HepG2 (cell line): Measurements from ENCODE around the gene MST1. TPM values are rescaled to one million over a fixed set of nuclear protein-coding genes. Genes with fewer than 3 reads are reported as not detected.
A peak's percentile ranks its signal among the peaks of the same experiment; 100 is the strongest.

ENCODE experiments used
- ATAC-seq: fragments of 200-7000 bp; cut with Tn5 transposase; 3 replicates; pipeline ENCODE4 v1.9.1; 2020; ENCODE audit warnings: mild to moderate bottlenecking, moderate library complexity
- BruUV-seq: library from RNA; stranded (reverse); fragments of 400-500 nt; replicated peaks from 2 replicates; lab custom pipeline; 2021; lab: Mats Ljungman, UMichigan
- CTCF ChIA-PET: fragments of 300-600 bp; formaldehyde crosslinking; extraction: SDS; loops from one replicate; lab custom pipeline; 2021; ENCODE audit warnings: low total read pairs, inconsistent platforms, low intra/inter-chr PET ratio; lab: Yijun Ruan, JAX
- POLR2A ChIA-PET: fragments of 350-600 bp; sonication (Branson Sonifier 250); formaldehyde crosslinking; loops from one replicate; lab custom pipeline; 2020; ENCODE audit warnings: antibody characterized with exemption, inconsistent platforms; lab: Yijun Ruan, JAX
- DNase-seq: peaks from one replicate; pipeline ENCODE4 v3.0.0-alpha.2; 2015; ENCODE audit warnings: low spot score
- FAIRE-seq: peaks from 3 replicates; lab custom pipeline; 2011; peaks lifted over from hg19 to GRCh38; lab: Jason Lieb, UNC
- H2AFZ ChIP-seq: one replicate; pipeline ENCODE4 v1.6.1; 2011; ENCODE audit warnings: low read length, inconsistent platforms
- H3K27ac ChIP-seq: fragments of 300-600 bp; 3 replicates; pipeline ENCODE4 v1.8.0; 2011; ENCODE audit warnings: mixed run types, mild to moderate bottlenecking, mixed read lengths, low read length, inconsistent platforms; ENCODE audit not compliant: insufficient read depth; ENCODE audit errors: extremely low read length
- H3K27me3 ChIP-seq, 2 experiments: fragments of 200-600 bp in 1 of 2; 2 replicates in 1 of 2; 3 replicates in 1 of 2; pipeline versions ENCODE4 v1.6.0 to v1.8.0; 2011; ENCODE audit warnings: low read length in 2 of 2, mild to moderate bottlenecking in 2 of 2, moderate library complexity in 2 of 2, inconsistent platforms in 1 of 2; ENCODE audit not compliant: insufficient read depth in 2 of 2, control insufficient read depth in 1 of 2
- H3K36me3 ChIP-seq, 2 experiments: fragments of 200-600 bp in 1 of 2; replicated peaks in 1 of 2; 2 replicates in 1 of 2; 3 replicates in 1 of 2; pipeline versions ENCODE4 v1.5.1 to v1.8.0; 2011; ENCODE audit warnings: low read length in 2 of 2, inconsistent platforms in 1 of 2; ENCODE audit not compliant: insufficient read depth in 2 of 2, control insufficient read depth in 1 of 2
- H3K4me1 ChIP-seq: 2 replicates; pipeline ENCODE4 v1.5.1; 2012; ENCODE audit warnings: low read length, inconsistent platforms; ENCODE audit not compliant: insufficient read depth
- H3K4me2 ChIP-seq: 2 replicates; pipeline ENCODE4 v1.6.0; 2011; ENCODE audit warnings: low read depth, low read length, inconsistent platforms
- H3K4me3 ChIP-seq, 3 experiments: fragments of 200-600 bp in 1 of 3; sonication (generic), shearing (Covaris generic) in 1 of 3; replicated peaks in 1 of 3; 2 replicates each; pipeline ENCODE4 v1.5.1; 2011 to 2016; ENCODE audit warnings: low read length in 3 of 3, inconsistent platforms in 2 of 3, low read depth in 2 of 3, mild to moderate bottlenecking in 2 of 3, control low read depth in 1 of 3, mixed read lengths in 1 of 3; ENCODE audit not compliant: insufficient read depth in 1 of 3
- H3K79me2 ChIP-seq: one replicate; pipeline ENCODE4 v1.6.1; 2011; ENCODE audit warnings: low read length, inconsistent platforms; ENCODE audit not compliant: insufficient read depth
- H3K9ac ChIP-seq: 2 replicates; pipeline ENCODE4 v1.6.0; 2011; ENCODE audit warnings: mild to moderate bottlenecking, low read depth, low read length, inconsistent platforms; ENCODE audit not compliant: insufficient read depth
- H3K9me3 ChIP-seq: 2 replicates; pipeline ENCODE4 v1.5.1; 2012; ENCODE audit warnings: mild to moderate bottlenecking, low read length
- H4K20me1 ChIP-seq: 2 replicates; pipeline ENCODE4 v1.6.0; 2011; ENCODE audit warnings: inconsistent platforms, mild to moderate bottlenecking, low read length, moderate library complexity; ENCODE audit not compliant: insufficient read depth
- ATF7-NPFF ChIP-seq: sonication (generic); formaldehyde crosslinking; IDR thresholded peaks from 2 replicates; pipeline ENCODE4 v1.8.1; 2023; ENCODE audit warnings: mild to moderate bottlenecking, low read depth, missing genetic modification reagents, moderate library complexity
- BHLHE40 ChIP-seq: IDR thresholded peaks from 2 replicates; pipeline ENCODE4 v1.6.1; 2011; ENCODE audit warnings: low read length, improper control_type of control experiment
- CBX2 ChIP-seq, 2 experiments: fragments of 200-600 bp in 1 of 2; sonication (generic); formaldehyde crosslinking in 1 of 2; IDR thresholded peaks; 2 replicates each; pipeline versions ENCODE4 v1.7.0 to v1.8.1; 2018 to 2022; ENCODE audit warnings: low read depth in 2 of 2, low read length in 1 of 2, mild to moderate bottlenecking in 1 of 2, missing genetic modification reagents in 1 of 2
- FOSL1 ChIP-seq: sonication (generic); formaldehyde crosslinking; IDR thresholded peaks from 2 replicates; pipeline ENCODE4 v1.9.0; 2021; ENCODE audit warnings: missing genetic modification reagents, borderline replicate concordance
- FOSL2 ChIP-seq: sonication (generic); formaldehyde crosslinking; IDR thresholded peaks from 2 replicates; pipeline ENCODE4 v1.4.0; 2020; ENCODE audit warnings: missing genetic modification reagents
- FOXM1 ChIP-seq: sonication (generic); formaldehyde crosslinking; IDR thresholded peaks from 2 replicates; pipeline ENCODE4 v1.5.0; 2020; ENCODE audit warnings: missing genetic modification reagents
- FOXP1 ChIP-seq, 2 experiments: fragments of 450-650 bp in 1 of 2; IDR thresholded peaks; 2 replicates each; pipeline ENCODE4 v1.6.1; 2017 to 2018; ENCODE audit warnings: antibody characterized with exemption in 1 of 2
- HMG20B ChIP-seq: conservative IDR thresholded peaks from 2 replicates; pipeline ENCODE4 v1.6.1; 2016; ENCODE audit warnings: missing genetic modification reagents, missing compliant biosample characterization
- HNF4A ChIP-seq: sonication (generic); formaldehyde crosslinking; IDR thresholded peaks from 2 replicates; pipeline ENCODE4 v1.4.0; 2020; ENCODE audit warnings: missing genetic modification reagents
- HNRNPH1 ChIP-seq: fragments of 200-400 bp; formaldehyde crosslinking; optimal IDR thresholded peaks from 2 replicates; pipeline ENCODE3; 2017; ENCODE audit warnings: mild to moderate bottlenecking, low read depth, low read length
- POLR2A ChIP-seq, 2 experiments: IDR thresholded peaks; 2 replicates each; pipeline ENCODE4 v1.6.1; 2011; ENCODE audit warnings: low read depth in 2 of 2, low read length in 2 of 2, mild to moderate bottlenecking in 1 of 2, moderate library complexity in 1 of 2; ENCODE audit not compliant: insufficient read depth in 1 of 2
- RNF2 ChIP-seq: fragments of 450-650 bp; conservative IDR thresholded peaks from 2 replicates; pipeline ENCODE4 v1.6.1; 2016; ENCODE audit warnings: low read depth
- TBP ChIP-seq: sonication (generic); formaldehyde crosslinking; IDR thresholded peaks from 2 replicates; pipeline ENCODE4 v1.5.0; 2020; ENCODE audit warnings: missing genetic modification reagents
- TCF12 ChIP-seq, 2 experiments: fragments of 450-650 bp in 1 of 2; sonication (generic) in 1 of 2; formaldehyde crosslinking in 1 of 2; IDR thresholded peaks; 2 replicates each; pipeline versions ENCODE4 v1.6.1 to v1.8.0; 2017 to 2022; ENCODE audit warnings: antibody characterized with exemption in 1 of 2, mild to moderate bottlenecking in 1 of 2, missing genetic modification reagents in 1 of 2, moderate library complexity in 1 of 2
- U2AF1 ChIP-seq: fragments of 200-400 bp; formaldehyde crosslinking; optimal IDR thresholded peaks from 2 replicates; pipeline ENCODE3; 2017; ENCODE audit warnings: mild to moderate bottlenecking, low read depth, low read length
- ZBTB7A ChIP-seq: sonication (generic); formaldehyde crosslinking; IDR thresholded peaks from 2 replicates; pipeline ENCODE4 v1.8.0; 2022; ENCODE audit warnings: mild to moderate bottlenecking, missing genetic modification reagents
- ZNF207 ChIP-seq: fragments of 450-650 bp; IDR thresholded peaks from 2 replicates; pipeline ENCODE4 v1.6.1; 2016; ENCODE audit warnings: antibody characterized with exemption, borderline replicate concordance
- ZNF263 ChIP-seq: sonication (generic); formaldehyde crosslinking; IDR thresholded peaks from 2 replicates; pipeline ENCODE4 v1.4.0; 2020; ENCODE audit warnings: missing genetic modification reagents
- ZNF616 ChIP-seq: sonication (generic); formaldehyde crosslinking; IDR thresholded peaks from 2 replicates; pipeline ENCODE4 v1.5.0; 2020; ENCODE audit warnings: low read depth, mild to moderate bottlenecking, missing genetic modification reagents
- ZNF629 ChIP-seq: sonication (generic); formaldehyde crosslinking; conservative IDR thresholded peaks from 2 replicates; pipeline ENCODE4 v1.5.0; 2020; ENCODE audit warnings: missing genetic modification reagents
- ZNF790 ChIP-seq: sonication (generic); formaldehyde crosslinking; IDR thresholded peaks from 2 replicates; pipeline ENCODE4 v1.8.0; 2022; ENCODE audit warnings: missing genetic modification reagents, mild to moderate bottlenecking, borderline replicate concordance
- ZSCAN31 ChIP-seq: sonication (generic); formaldehyde crosslinking; IDR thresholded peaks from 2 replicates; pipeline ENCODE4 v1.5.0; 2020; ENCODE audit warnings: low read depth, mild to moderate bottlenecking, missing genetic modification reagents
- WGBS: methylation state at CpG from one replicate; pipeline ENCODE4 v1.1.6; 2017; ENCODE audit warnings: low lambda C conversion rate; 5-methylcytosine and 5-hydroxymethylcytosine counted together
- in situ Hi-C: cut with HindIII; loops from 2 replicates; pipeline ENCODE4 v1.10.0; 2017; ENCODE audit warnings: low pct_unique_long_range_greater_than_20kb; ENCODE audit not compliant: extremely low pct_ligation_motif_present
- intact Hi-C: fragments of 100-400 bp; cut with micrococcal nuclease; formaldehyde crosslinking; loops from one replicate; pipeline ENCODE4 v1.10.0; 2022; ENCODE audit not compliant: unreplicated experiment
- polyA plus RNA-seq, 8 experiments: library from polyadenylated mRNA; depleted of rRNA in 3 of 8; stranded (reverse) in 7 of 8; unstranded in 1 of 8; fragments of >200 nt; fragmentation: Illumina TruSeq in 4 of 8; extraction: Trizol in 4 of 8; gene quantifications; 2 replicates each; pipeline versions ENCODE4 v1.2.1 to v1.2.3, GENCODE V29; 2011 to 2016; ENCODE audit warnings: low read depth in 4 of 8, missing spikeins in 1 of 8, mixed read lengths in 1 of 8; ENCODE audit not compliant: insufficient read depth in 1 of 8
- total RNA-seq, 5 experiments: library from RNA; depleted of rRNA; stranded (reverse); fragments of >200 nt; fragmentation: Illumina TruSeq; extraction: Trizol; gene quantifications; 2 replicates each; pipeline ENCODE4 v1.2.3, GENCODE V29; 2016; ENCODE audit warnings: low read depth in 1 of 5

MST1 gene
- total and polyA plus RNA-seq, 2 of the 13 experiments (the other 11 are each of a cell fraction or from before 2014, with no cell fraction given), result 189 to 452 TPM

GRCh38 chr3:49668861-49669260 is 20.4 kb downstream of the MST1 start:
- Histone ChIP-seq H3K36me3 (no peaks in the 10 kb centered on the region), H3K27ac (peak overlapping the region; percentile 80), H3K4me2 (peak overlapping the region; percentile 27), H2AFZ (no peak overlapping the region), H3K4me1 (peaks cover 94% of the 10 kb centered on the region), H3K79me2 (no peaks in the 10 kb centered on the region), H4K20me1 (no peaks in the 10 kb centered on the region), H3K4me3 (0 out of 6 replicates have a peak overlapping the region, but pooled peaks of 1 of the 3 experiments have one; percentile 2), H3K9ac (no peak overlapping the region), H3K9me3 (no peaks in the 10 kb centered on the region), H3K27me3 (no peaks in the 10 kb centered on the region)
- FAIRE-seq (no peak), ATAC-seq (no peak), DNase-seq (peak; percentile 21)
- POLR2A ChIA-PET, result interaction anchor here (0.8 to 2.0 kb wide), 3 partner anchors 114 to 132 kb away, joined by 5 to 28 read pairs (median 5); partner anchors contain the start of gene BSN
- in situ Hi-C loops, result no loop called here
- CTCF ChIA-PET, result interaction anchor here (0.8 kb wide), 1 partner anchor 129 kb away, joined by 4 read pairs; no protein-coding TSS in a partner anchor
- intact Hi-C loops, result loop anchor here (5.0 kb wide), 1 partner anchor 82 kb away; no protein-coding TSS in a partner anchor
- TF ChIP-seq FOSL2 (peak; percentile 80), CBX2 (IDR thresholded peaks at IDR 0.05; ENCODE audit: low read depth, low read length) (no peak), CBX2 (CRISPR knock-in tag; IDR thresholded peaks at IDR 0.05; ENCODE audit: low read depth) (no peak), ZBTB7A (CRISPR knock-in tag) (no peak)
- BruUV-seq, result no TSS peak
- 12% methylated on average over 5 of the region's 5 CpGs for WGBS

GRCh38 chr3:49668414-49668797 is 20.9 kb downstream of the MST1 start:
- peak overlapping the region; percentile 27 for H3K4me2 ChIP-seq
- H2AFZ ChIP-seq, result no peak overlapping the region
- no peaks in the 10 kb centered on the region for H3K9me3 ChIP-seq
- CTCF ChIA-PET, result no interaction called here
- peaks cover 92% of the 10 kb centered on the region for H3K4me1 ChIP-seq
- H3K36me3 ChIP-seq, result no peaks in the 10 kb centered on the region
- H3K9ac ChIP-seq, result no peak overlapping the region
- peak overlapping the region; percentile 80 for H3K27ac ChIP-seq
- POLR2A ChIA-PET, result interaction anchor here (2.0 kb wide), 1 partner anchor 129 kb away, joined by 28 read pairs; no protein-coding TSS in a partner anchor
- peak; percentile 76 for DNase-seq
- no peaks in the 10 kb centered on the region for H4K20me1 ChIP-seq
- in situ Hi-C loops, result no loop called here
- no TSS peak for BruUV-seq
- intact Hi-C loops, result loop anchor here (5.0 kb wide), 1 partner anchor 81 kb away; no protein-coding TSS in a partner anchor
- H3K27me3 ChIP-seq, result no peaks in the 10 kb centered on the region
- 0% methylated on average over 5 of the region's 5 CpGs for WGBS
- peak; percentile 82 for FAIRE-seq
- peak; percentile 56 for ATAC-seq
- H3K79me2 ChIP-seq, result no peaks in the 10 kb centered on the region
- no peak overlapping the region for H3K4me3 ChIP-seq
- TF ChIP-seq FOSL1 (CRISPR knock-in tag) (no peak), HNF4A (peak; percentile 83), FOXP1 (IDR thresholded peaks at IDR 0.05) (no peak), FOXP1 (CRISPR knock-in tag; IDR thresholded peaks at IDR 0.05) (peak; percentile 88), TCF12 (IDR thresholded peaks at IDR 0.05) (no peak), TCF12 (CRISPR knock-in tag; IDR thresholded peaks at IDR 0.05) (0 out of 2 replicates have a peak, but pooled peaks have one; percentile 27), ZNF263 (CRISPR knock-in tag) (peak; percentile 99), HMG20B (CRISPR knock-in tag) (peak; percentile 52; the same call in 1 of the 2 replicates), ZSCAN31 (CRISPR knock-in tag) (peak; percentile 65), RNF2 (no peak), ATF7-NPFF (no peak), ZNF616 (no peak), U2AF1 (no peak), ZNF207 (no peak), ZNF790 (no peak), BHLHE40 (no peak; the same call in 1 of the 2 replicates), POLR2A (IDR thresholded peaks at IDR 0.05; ENCODE audit: insufficient read depth in 1 of 2, low read depth in 2 of 2, low read length in 2 of 2) (no peak), FOXM1 (CRISPR knock-in tag) (no peak), TBP (CRISPR knock-in tag) (no peak), HNRNPH1 (no peak), ZNF629 (CRISPR knock-in tag) (no peak)
